Esophagus squamous epithelium (tissue), 5 donors: ENCODE data around the gene MECP2. TPM values are rescaled to one million over a fixed set of nuclear protein-coding genes. Genes with fewer than 3 reads are reported as not detected.

ENCODE experiments used
- DNase-seq: peaks from one replicate; lab custom pipeline; 2025; lab: John Stamatoyannopoulos, UW
- H3K27ac ChIP-seq, 4 donors: fragments of 200-600 bp; sonication (generic); one replicate each; pipeline ENCODE4 v1.5.1; 2016 to 2019; ENCODE audit warnings: mild to moderate bottlenecking in 1 of 4
- H3K27me3 ChIP-seq, 4 donors: fragments of 200-600 bp; sonication (generic); 1 replicate in 3 of 4; 2 replicates in 1 of 4; pipeline versions ENCODE4 v1.5.1 to v1.6.0; 2017 to 2021; ENCODE audit warnings: antibody characterized with exemption in 1 of 4
- H3K36me3 ChIP-seq, 3 donors: fragments of 200-600 bp; sonication (generic); one replicate each; pipeline ENCODE4 v1.5.1; 2016 to 2019
- H3K4me1 ChIP-seq, 3 donors: fragments of 200-600 bp; sonication (generic); one replicate each; pipeline ENCODE4 v1.5.1; 2017 to 2019
- H3K4me3 ChIP-seq, 4 donors: fragments of 200-600 bp; sonication (generic); 1 replicate in 3 of 4; 2 replicates in 1 of 4; pipeline ENCODE4 v1.5.1; 2016 to 2019; ENCODE audit warnings: mild to moderate bottlenecking in 2 of 4, moderate library complexity in 1 of 4
- H3K9me3 ChIP-seq, 3 donors: fragments of 200-600 bp; sonication (generic); one replicate each; pipeline ENCODE4 v1.5.1; 2016 to 2019
- CTCF ChIP-seq, 6 experiments: fragments of 450-650 bp in 4 of 6; fragments of 200-600 bp in 2 of 6; sonication (generic) in 2 of 6; IDR thresholded peaks; one replicate each; pipeline ENCODE4 v1.5.1; 2016 to 2019; ENCODE audit warnings: antibody characterized with exemption in 6 of 6, mild to moderate bottlenecking in 4 of 6, moderate library complexity in 4 of 6
- POLR2A ChIP-seq, 4 donors: fragments of 450-650 bp; IDR thresholded peaks; one replicate each; pipeline ENCODE4 v1.6.1; 2017; ENCODE audit warnings: antibody characterized with exemption in 4 of 4, mild to moderate bottlenecking in 4 of 4, moderate library complexity in 3 of 4
- WGBS, 2 donors: methylation state at CpG; one replicate each; pipeline ENCODE4 v1.1.5; 2018; 5-methylcytosine and 5-hydroxymethylcytosine counted together
- intact Hi-C: fragments of 100-400 bp; cut with DNase I; formaldehyde crosslinking; loops from one replicate; pipeline ENCODE4 v1.15.0; 2022
- total RNA-seq, 4 donors: library from RNA; depleted of rRNA; stranded (reverse); fragments of >200 nt; gene quantifications; one replicate each; pipeline ENCODE4 v1.1.0, GENCODE V29; 2016
- donor health status: DM: yes; HTN: yes; CAD: no.

MECP2 gene
- total RNA-seq, 4 donors from 2014 or later: 17.7 to 38.7 (median 25.4) TPM

- no peak for TF ChIP-seq CTCF (IDR thresholded peaks at IDR 0.05)
- TF ChIP-seq POLR2A (IDR thresholded peaks at IDR 0.05): no peak
- no peak for DNase-seq
- intact Hi-C loops: no loop called here
Observed at GRCh38 chrX:154044091-154044490, 53.4 kb downstream of the MECP2 start.

GRCh38 chrX:154043003-154043763 lies 54.3 kb downstream of the MECP2 start:
- intact Hi-C loops: no loop called here
- no peak for DNase-seq
- peaks cover 0 to 3% (median 0%) of the 10 kb centered on the region in 3 donors for H3K36me3 ChIP-seq
- H3K4me1 ChIP-seq: peaks cover 0 to 87% (median 29%) of the 10 kb centered on the region in 3 donors
- no peak overlapping the region for H3K4me3 ChIP-seq
- WGBS, 2 donors: 68 to 71% methylated on average over 4 to 5 of the region's 5 CpGs
- H3K9me3 ChIP-seq: no peaks in the 10 kb centered on the region
- TF ChIP-seq CTCF (IDR thresholded peaks at IDR 0.05) (no peak), POLR2A (IDR thresholded peaks at IDR 0.05) (no peak)
- H3K27ac ChIP-seq: peak overlapping the region in 3 of 4 donors; percentile 49 to 71 (median 62)
- H3K27me3 ChIP-seq: no peaks in the 10 kb centered on the region

More at GRCh38 chrX:154044091-154044490, 53.4 kb downstream of the MECP2 start:
- Histone ChIP-seq H3K9me3 (no peaks in the 10 kb centered on the region), H3K4me3 (no peak overlapping the region), H3K27ac (peak overlapping the region in 3 of 4 donors; percentile 49 to 71 (median 68)), H3K4me1 (peaks cover 0 to 96% (median 30%) of the 10 kb centered on the region in 3 donors), H3K36me3 (peaks cover 0 to 8% (median 0%) of the 10 kb centered on the region in 3 donors), H3K27me3 (no peaks in the 10 kb centered on the region)
- 85 to 86% methylated on average over 4 to 6 of the region's 6 CpGs for WGBS, 2 donors

DNA sequence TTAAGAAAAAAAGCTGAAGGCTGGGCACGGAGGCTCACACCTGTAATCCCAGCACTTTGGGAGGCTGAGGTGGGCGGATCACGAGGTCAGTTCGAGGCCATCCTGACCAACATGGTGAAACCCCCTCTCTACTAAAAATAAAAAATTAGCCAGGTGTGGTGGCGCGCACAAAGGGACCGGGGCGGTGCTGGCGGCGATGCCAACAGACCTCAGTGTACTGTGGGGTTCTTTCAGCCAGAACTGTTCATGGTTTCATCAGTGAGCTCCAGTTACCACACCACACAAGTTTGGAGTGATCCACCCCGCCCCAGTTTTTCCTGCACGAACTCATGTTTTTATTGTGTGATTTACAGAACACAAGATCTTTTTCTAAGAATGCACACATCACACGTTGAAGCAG lies 56.7 kb downstream of the MECP2 start:
- no peak for TF ChIP-seq POLR2A (IDR thresholded peaks at IDR 0.05)
- no peak for TF ChIP-seq CTCF (IDR thresholded peaks at IDR 0.05)
- intact Hi-C loops: no loop called here
- DNase-seq: no peak
- Histone ChIP-seq H3K27ac (peak overlapping the region in 3 of 4 donors; percentile 44 to 71 (median 62)), H3K27me3 (no peaks in the 10 kb centered on the region), H3K9me3 (no peaks in the 10 kb centered on the region), H3K36me3 (no peaks in the 10 kb centered on the region), H3K4me3 (no peak overlapping the region), H3K4me1 (peaks cover 0 to 64% (median 19%) of the 10 kb centered on the region in 3 donors)
- 77% methylated on average over 13 of the region's 13 CpGs for WGBS, 2 donors

DNA sequence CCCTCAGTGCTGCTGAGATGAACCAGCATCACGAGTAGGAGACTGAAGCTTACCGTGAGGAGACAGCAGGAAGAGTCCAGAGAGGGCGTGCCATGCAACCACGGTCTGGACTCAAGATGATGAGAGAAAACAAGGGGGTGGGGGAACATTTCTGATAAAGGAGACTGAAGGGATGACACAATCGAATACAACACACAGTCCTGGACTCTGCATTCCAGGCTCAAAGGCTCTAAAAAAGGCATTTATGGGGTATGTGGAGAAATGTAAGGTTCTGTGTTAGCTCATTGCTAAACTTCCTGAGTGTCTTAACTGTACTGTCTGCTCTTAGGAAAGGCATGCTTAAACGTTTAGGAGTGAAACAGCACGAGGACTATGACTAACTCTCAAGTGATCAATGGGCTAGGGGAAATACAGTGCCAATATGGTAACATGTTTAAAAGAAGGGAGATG lies 57.2 kb downstream of the MECP2 start:
- Histone ChIP-seq H3K27ac (peak overlapping the region in 3 of 4 donors; percentile 44 to 71 (median 66)), H3K4me3 (no peak overlapping the region), H3K27me3 (no peaks in the 10 kb centered on the region), H3K36me3 (peaks cover 0 to 2% (median 0%) of the 10 kb centered on the region in 3 donors), H3K9me3 (no peaks in the 10 kb centered on the region), H3K4me1 (peaks cover 0 to 59% (median 19%) of the 10 kb centered on the region in 3 donors)
- TF ChIP-seq CTCF (IDR thresholded peaks at IDR 0.05) (no peak), POLR2A (IDR thresholded peaks at IDR 0.05) (no peak)
- no peak for DNase-seq
- intact Hi-C loops: no loop called here
- 25 to 47% methylated on average over 7 of the region's 7 CpGs for WGBS, 2 donors

DNA sequence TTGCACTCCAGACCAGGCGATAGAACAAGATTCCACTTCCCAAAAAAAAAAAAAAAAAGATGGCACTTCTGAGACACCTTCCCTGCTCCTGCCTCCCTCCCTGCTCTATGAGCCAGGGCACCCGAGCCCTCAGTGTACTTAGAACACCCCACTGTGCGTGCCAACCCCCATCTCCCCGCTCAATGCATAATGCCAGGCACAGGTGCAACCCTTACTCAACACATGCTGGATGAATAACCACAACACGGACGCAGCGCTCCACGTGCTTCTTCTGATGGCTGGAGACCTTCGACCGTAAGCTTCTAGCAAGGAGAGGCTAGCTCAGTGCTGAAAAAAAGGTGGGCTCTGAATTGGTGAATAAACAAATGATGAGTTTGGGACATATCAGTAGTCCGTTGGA lies 57.9 kb downstream of the MECP2 start:
- DNase-seq: no peak
- 68 to 88% methylated on average over 3 to 11 of the region's 11 CpGs for WGBS, 2 donors
- no peaks in the 10 kb centered on the region for H3K27me3 ChIP-seq
- peak overlapping the region in 2 of 4 donors; percentile 66 to 71 for H3K27ac ChIP-seq
- H3K36me3 ChIP-seq: peaks cover 0 to 9% (median 0%) of the 10 kb centered on the region in 3 donors
- TF ChIP-seq CTCF (IDR thresholded peaks at IDR 0.05): no peak
- TF ChIP-seq POLR2A (IDR thresholded peaks at IDR 0.05): no peak
- no peaks in the 10 kb centered on the region for H3K9me3 ChIP-seq
- no peak overlapping the region for H3K4me3 ChIP-seq
- peaks cover 0 to 51% (median 19%) of the 10 kb centered on the region in 3 donors for H3K4me1 ChIP-seq
- intact Hi-C loops: no loop called here
